Activated CD4-positive, alpha-beta memory T cell treated with anti-CD3 and anti-CD28 coated beads for 36 hours (primary cell): Measurements from ENCODE around the gene CCDC188. TPM values are rescaled to one million over a fixed set of nuclear protein-coding genes. Genes with fewer than 3 reads are reported as not detected.

Source experiments
- CTCF ChIA-PET: fragments of 350-600 bp; sonication (Branson Sonifier 250); formaldehyde crosslinking; loops from one replicate; lab custom pipeline; 2021; ENCODE audit warnings: antibody characterized with exemption, inconsistent platforms; lab: Charles Lee
- POLR2A ChIA-PET: fragments of 350-600 bp; sonication (Branson Sonifier 250); formaldehyde crosslinking; loops from one replicate; lab custom pipeline; 2021; ENCODE audit warnings: antibody characterized with exemption; lab: Charles Lee
- DNase-seq: peaks from one replicate; pipeline ENCODE4 v3.0.0-alpha.2; 2020
- H3K27ac Mint-ChIP-seq: one replicate; pipeline ENCODE4 v1.8.0; 2021; ENCODE audit warnings: mixed read lengths
- H3K27me3 Mint-ChIP-seq: one replicate; pipeline ENCODE4 v1.8.0; 2021; ENCODE audit warnings: mixed read lengths
- H3K36me3 Mint-ChIP-seq: one replicate; pipeline ENCODE4 v1.8.0; 2021; ENCODE audit warnings: mixed read lengths
- H3K4me1 Mint-ChIP-seq: one replicate; pipeline ENCODE4 v1.8.0; 2021; ENCODE audit warnings: low read depth, mixed read lengths
- H3K4me3 Mint-ChIP-seq: one replicate; pipeline ENCODE4 v1.8.0; 2021; ENCODE audit warnings: mild to moderate bottlenecking, mixed read lengths
- H3K9me3 Mint-ChIP-seq: one replicate; pipeline ENCODE4 v1.8.0; 2021; ENCODE audit warnings: mixed read lengths
- intact Hi-C: fragments of 100-400 bp; cut with micrococcal nuclease; formaldehyde crosslinking; loops from one replicate; pipeline ENCODE4 v1.15.1; 2023
- total RNA-seq, 2 experiments: library from RNA; stranded (reverse); gene quantifications; one replicate each; pipeline ENCODE4 v1.2.3, GENCODE V29; 2021

The CCDC188 gene
- total RNA-seq, 2 experiments from 2014 or later: 0.52 TPM; not detected in 1

DNA sequence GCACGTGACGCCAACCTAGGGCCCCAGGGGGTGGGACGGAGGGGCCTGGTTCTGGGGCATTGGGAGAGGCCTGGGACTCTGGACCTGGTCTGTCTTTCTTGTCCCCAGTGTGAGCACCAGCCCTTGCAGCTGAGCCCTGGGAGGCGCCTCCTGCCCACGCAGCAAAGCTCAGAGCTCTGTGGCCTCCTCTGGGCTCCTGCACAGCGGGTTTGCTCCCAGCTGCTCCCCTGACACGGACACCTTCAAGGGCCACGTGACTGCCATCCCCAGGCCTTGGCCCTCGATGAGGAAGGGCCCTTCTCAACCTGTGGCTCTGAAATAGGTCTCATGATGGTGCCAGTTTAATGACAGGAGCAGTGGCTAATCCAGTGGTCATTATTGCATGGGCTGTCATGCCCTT lies 31.5 kb upstream of the CCDC188 start:
- POLR2A ChIA-PET: no interaction called here
- intact Hi-C loops: no loop called here
- Mint-ChIP-seq H3K36me3 (no peaks in the 10 kb centered on the region), H3K27ac (no peak overlapping the region), H3K9me3 (no peaks in the 10 kb centered on the region), H3K4me1 (no peaks in the 10 kb centered on the region), H3K4me3 (no peak overlapping the region), H3K27me3 (peaks cover 3% of the 10 kb centered on the region)
- DNase-seq: no peak
- CTCF ChIA-PET: no interaction called here

DNA sequence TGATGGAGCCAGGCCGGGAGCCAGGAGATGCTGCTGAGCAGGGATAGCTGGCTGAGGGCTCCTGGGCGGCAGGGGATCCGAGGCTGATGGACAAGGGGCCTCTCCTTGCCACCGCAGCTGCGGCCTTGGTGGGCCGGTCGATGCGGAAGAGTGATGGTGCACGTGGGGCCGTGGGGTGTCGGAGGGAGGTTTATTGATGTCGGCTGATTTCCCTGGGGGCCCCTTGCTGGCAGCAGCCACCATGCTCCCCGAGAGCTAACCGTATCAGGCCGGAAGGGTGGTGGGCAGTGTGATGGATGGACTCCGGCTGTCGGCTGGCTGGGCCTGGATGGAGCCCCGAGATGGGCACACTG lies 31.0 kb upstream of the CCDC188 start:
- Mint-ChIP-seq H3K9me3 (no peaks in the 10 kb centered on the region), H3K36me3 (no peaks in the 10 kb centered on the region), H3K4me3 (no peak overlapping the region), H3K27ac (no peak overlapping the region), H3K27me3 (peaks cover 3% of the 10 kb centered on the region), H3K4me1 (no peaks in the 10 kb centered on the region)
- no peak for DNase-seq
- POLR2A ChIA-PET: no interaction called here
- CTCF ChIA-PET: no interaction called here
- intact Hi-C loops: no loop called here

DNA sequence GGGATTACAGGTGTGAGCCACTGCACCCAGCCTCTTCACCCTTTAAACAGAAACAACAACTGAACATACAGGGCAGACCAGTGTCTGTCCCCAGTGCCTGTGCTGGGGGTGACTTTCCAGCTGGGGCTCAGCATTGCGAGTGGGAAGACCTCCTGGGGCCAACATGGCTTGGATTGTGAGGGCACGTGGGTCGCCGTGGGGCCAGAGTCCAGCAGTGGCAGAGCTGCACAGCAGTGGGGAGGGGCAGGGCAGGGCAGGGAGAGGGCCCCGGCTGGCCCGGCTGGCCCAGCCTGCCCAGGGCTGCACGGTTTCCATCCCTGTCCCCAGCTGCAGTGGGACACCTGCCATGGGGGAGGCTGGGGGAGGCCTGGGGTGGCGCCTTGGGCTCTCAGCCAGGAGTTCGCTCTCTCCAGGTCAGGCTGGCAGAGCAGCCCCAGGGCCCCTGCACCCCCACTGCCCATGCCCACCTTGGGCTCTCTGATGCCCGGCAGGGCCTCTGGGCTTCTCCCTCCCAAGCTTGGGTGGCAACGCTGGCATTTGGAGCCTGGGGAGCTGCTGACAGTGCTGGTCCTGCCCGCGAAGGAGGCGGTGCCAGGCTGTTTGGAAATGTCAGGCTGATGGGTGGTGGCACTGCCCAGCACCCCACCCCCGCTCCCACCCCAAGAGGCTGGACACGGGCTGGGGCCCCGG lies 30.5 kb upstream of the CCDC188 start:
- DNase-seq: no peak
- POLR2A ChIA-PET: no interaction called here
- no peak overlapping the region for H3K27ac Mint-ChIP-seq
- peaks cover 3% of the 10 kb centered on the region for H3K27me3 Mint-ChIP-seq
- H3K4me3 Mint-ChIP-seq: no peak overlapping the region
- CTCF ChIA-PET: no interaction called here
- H3K9me3 Mint-ChIP-seq: no peaks in the 10 kb centered on the region
- no peaks in the 10 kb centered on the region for H3K4me1 Mint-ChIP-seq
- H3K36me3 Mint-ChIP-seq: no peaks in the 10 kb centered on the region
- intact Hi-C loops: no loop called here

DNA sequence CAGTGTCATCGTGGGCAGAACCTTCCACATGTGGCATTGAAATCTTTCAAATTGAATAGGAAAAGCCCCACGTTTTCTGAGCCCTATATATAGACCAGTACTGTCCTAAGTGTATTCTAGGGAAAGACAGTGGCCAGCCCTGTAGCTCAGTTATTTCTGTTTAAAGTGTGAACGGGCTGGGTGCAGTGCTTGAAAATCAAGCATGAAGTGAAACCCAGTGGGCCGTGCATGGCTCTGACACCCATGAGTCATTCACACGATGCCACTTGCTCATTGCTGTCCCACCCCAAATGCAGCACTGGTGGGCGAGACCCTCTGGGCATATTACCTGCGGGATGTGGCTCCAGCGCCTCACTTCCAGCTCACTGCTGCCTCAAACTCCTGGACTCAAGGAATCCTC lies 29.8 kb upstream of the CCDC188 start:
- H3K4me1 Mint-ChIP-seq: no peaks in the 10 kb centered on the region
- H3K27me3 Mint-ChIP-seq: peaks cover 3% of the 10 kb centered on the region
- no peaks in the 10 kb centered on the region for H3K36me3 Mint-ChIP-seq
- no peaks in the 10 kb centered on the region for H3K9me3 Mint-ChIP-seq
- ChIA-PET CTCF (no interaction called here), POLR2A (no interaction called here)
- no peak overlapping the region for H3K4me3 Mint-ChIP-seq
- no peak overlapping the region for H3K27ac Mint-ChIP-seq
- intact Hi-C loops: no loop called here
- DNase-seq: no peak

- ChIA-PET POLR2A (no interaction called here), CTCF (no interaction called here)
- no peaks in the 10 kb centered on the region for H3K4me1 Mint-ChIP-seq
- no peaks in the 10 kb centered on the region for H3K9me3 Mint-ChIP-seq
- peaks cover 3% of the 10 kb centered on the region for H3K27me3 Mint-ChIP-seq
- H3K4me3 Mint-ChIP-seq: no peak overlapping the region
- intact Hi-C loops: no loop called here
- H3K27ac Mint-ChIP-seq: no peak overlapping the region
- no peak for DNase-seq
- H3K36me3 Mint-ChIP-seq: no peaks in the 10 kb centered on the region
Observed at GRCh38 chr22:20180245-20180630, 29.4 kb upstream of the CCDC188 start.

- peaks cover 3% of the 10 kb centered on the region for H3K27me3 Mint-ChIP-seq
- no peaks in the 10 kb centered on the region for H3K36me3 Mint-ChIP-seq
- no peak overlapping the region for H3K27ac Mint-ChIP-seq
- H3K4me1 Mint-ChIP-seq: no peaks in the 10 kb centered on the region
- CTCF ChIA-PET: no interaction called here
- POLR2A ChIA-PET: no interaction called here
- intact Hi-C loops: loop anchor here (2.0 kb wide), 1 partner anchor 15 kb away; no protein-coding TSS in a partner anchor
- no peak overlapping the region for H3K4me3 Mint-ChIP-seq
- no peak for DNase-seq
- no peaks in the 10 kb centered on the region for H3K9me3 Mint-ChIP-seq
Observed at GRCh38 chr22:20179455-20180244, 28.8 kb upstream of the CCDC188 start.

DNA sequence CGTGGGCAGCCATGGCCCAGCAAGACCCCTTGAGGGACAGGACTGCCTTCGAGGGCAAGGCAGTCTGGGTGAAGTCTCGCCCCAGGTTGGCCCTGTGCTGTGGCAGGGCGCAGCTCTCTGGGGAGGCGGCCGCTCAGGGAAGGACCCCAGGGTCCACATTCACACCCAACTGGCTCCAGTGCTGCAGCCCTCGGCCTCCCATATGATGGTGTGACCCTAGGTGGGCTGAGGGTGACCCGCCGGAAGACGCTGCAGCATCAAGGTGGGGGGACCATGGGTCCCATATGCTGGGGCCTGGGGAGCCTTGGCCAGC lies 28.0 kb upstream of the CCDC188 start:
- Mint-ChIP-seq H3K9me3 (no peaks in the 10 kb centered on the region), H3K36me3 (no peaks in the 10 kb centered on the region), H3K27me3 (peaks cover 3% of the 10 kb centered on the region), H3K27ac (no peak overlapping the region), H3K4me1 (no peaks in the 10 kb centered on the region), H3K4me3 (no peak overlapping the region)
- intact Hi-C loops: loop anchor here (2.0 kb wide), 1 partner anchor 16 kb away; no protein-coding TSS in a partner anchor
- ChIA-PET CTCF (no interaction called here), POLR2A (no interaction called here)
- no peak for DNase-seq

GRCh38 chr22:20178075-20178914 lies 27.4 kb upstream of the CCDC188 start:
- ChIA-PET POLR2A (no interaction called here), CTCF (no interaction called here)
- Mint-ChIP-seq H3K9me3 (no peaks in the 10 kb centered on the region), H3K27me3 (peaks cover 3% of the 10 kb centered on the region), H3K27ac (no peak overlapping the region), H3K36me3 (no peaks in the 10 kb centered on the region), H3K4me1 (no peaks in the 10 kb centered on the region), H3K4me3 (no peak overlapping the region)
- DNase-seq: no peak
- intact Hi-C loops: loop anchor here (2.0 kb wide), 1 partner anchor 17 kb away; no protein-coding TSS in a partner anchor

DNA sequence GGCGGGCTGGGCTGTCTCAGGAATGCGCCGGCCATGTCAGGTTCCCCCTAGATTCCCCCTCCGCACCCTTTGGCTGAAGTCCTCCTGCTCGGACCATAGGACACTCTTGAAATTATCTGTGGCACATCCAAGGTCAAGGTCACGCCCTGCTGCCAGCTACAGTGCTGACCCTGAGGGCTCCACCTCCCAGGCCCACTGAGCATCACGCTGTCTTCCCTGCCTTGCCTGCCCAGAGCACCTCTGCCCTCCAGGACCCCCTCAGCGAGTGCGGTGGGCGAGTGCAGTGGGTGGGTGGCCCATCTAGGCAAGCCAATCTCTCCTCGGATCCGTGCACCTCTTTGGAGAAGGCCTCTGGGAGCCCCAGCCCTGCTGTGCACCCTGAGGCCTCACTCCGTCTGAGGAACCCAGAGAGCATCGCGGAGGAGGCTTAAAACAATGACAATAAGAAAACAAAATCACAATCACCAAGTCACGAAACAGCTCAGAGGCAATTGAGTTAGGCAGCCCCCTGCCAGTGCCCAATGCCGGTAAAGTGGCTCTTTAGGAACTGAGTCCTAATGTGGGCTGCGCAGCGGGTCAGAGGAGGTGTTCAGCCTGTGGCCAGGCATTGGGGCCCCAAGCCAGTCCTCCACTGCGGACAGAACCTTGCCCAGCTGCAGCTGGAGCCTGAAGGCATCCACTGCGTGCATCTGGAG lies 26.5 kb upstream of the CCDC188 start:
- H3K36me3 Mint-ChIP-seq: no peaks in the 10 kb centered on the region
- ChIA-PET CTCF (no interaction called here), POLR2A (no interaction called here)

DNA sequence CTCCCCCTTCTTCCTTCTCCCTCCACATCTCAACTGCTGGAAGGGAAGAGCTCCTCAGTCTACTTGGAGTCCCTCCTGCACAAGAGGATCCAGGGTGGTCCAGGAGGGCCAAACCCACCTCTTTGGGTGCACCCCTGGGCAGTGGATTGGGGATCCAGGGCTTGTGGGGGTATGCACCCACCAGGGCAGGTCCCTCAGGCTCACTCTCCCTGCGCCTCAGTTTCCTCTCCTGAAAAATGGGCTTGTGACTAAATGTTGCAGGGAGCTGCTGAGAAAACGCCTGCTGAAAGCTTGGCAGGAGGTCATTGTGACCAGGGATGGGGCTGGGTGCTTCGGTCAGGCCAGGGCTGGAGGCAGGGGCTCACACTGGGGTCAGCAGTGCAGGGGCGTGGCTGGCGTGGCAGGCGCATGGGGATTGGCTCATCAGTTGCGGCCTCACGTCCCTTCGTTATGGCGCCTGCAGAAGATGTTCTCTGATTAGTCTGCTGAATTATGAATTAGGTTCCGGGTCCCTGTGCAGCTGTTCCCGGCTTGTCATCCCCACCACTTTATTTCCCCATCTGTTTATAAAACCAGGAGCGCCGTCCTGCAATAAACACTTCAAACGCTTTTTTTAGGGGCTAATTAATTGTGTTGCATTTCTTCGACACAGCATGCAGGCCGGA lies 25.7 kb upstream of the CCDC188 start:
- DNase-seq: no peak
- Mint-ChIP-seq H3K4me1 (no peaks in the 10 kb centered on the region), H3K27ac (no peak overlapping the region), H3K36me3 (no peaks in the 10 kb centered on the region), H3K27me3 (peaks cover 3% of the 10 kb centered on the region), H3K9me3 (no peaks in the 10 kb centered on the region), H3K4me3 (no peak overlapping the region)
- ChIA-PET POLR2A (no interaction called here), CTCF (no interaction called here)
- intact Hi-C loops: no loop called here

More for the DNA sequence above, 26.5 kb upstream of the CCDC188 start:
- DNase-seq: no peak
- no peaks in the 10 kb centered on the region for H3K4me1 Mint-ChIP-seq
- H3K27me3 Mint-ChIP-seq: peaks cover 3% of the 10 kb centered on the region
- H3K27ac Mint-ChIP-seq: no peak overlapping the region
- intact Hi-C loops: no loop called here
- no peaks in the 10 kb centered on the region for H3K9me3 Mint-ChIP-seq
- no peak overlapping the region for H3K4me3 Mint-ChIP-seq

- Mint-ChIP-seq H3K36me3 (no peaks in the 10 kb centered on the region), H3K4me1 (no peaks in the 10 kb centered on the region), H3K4me3 (no peak overlapping the region), H3K27ac (no peak overlapping the region), H3K27me3 (peaks cover 3% of the 10 kb centered on the region), H3K9me3 (no peaks in the 10 kb centered on the region)
- DNase-seq: no peak
- CTCF ChIA-PET: no interaction called here
- POLR2A ChIA-PET: no interaction called here
- intact Hi-C loops: no loop called here
Observed at GRCh38 chr22:20175597-20175900, 24.7 kb upstream of the CCDC188 start.
